Ecto neural progenitor cell (in vitro differentiated cells): ENCODE results near the gene GPR84.
"Not testable (repeated sequence)": the region's sequence is repeated elsewhere in the genome, so short reads cannot be mapped to it uniquely, and the experiment has no call there.

Experiments used
- DNase-seq: peaks from one replicate; pipeline ENCODE4 v3.0.0-alpha.2; 2018; ENCODE audit warnings: low spot score

Gene GPR84

GRCh38 chr12:54355104-54355815, 9.0 kb downstream of the GPR84 start:
- DNase-seq: peak; percentile 92

GRCh38 chr12:54354271-54354670, 10.0 kb downstream of the GPR84 start:
- DNase-seq: not testable (repeated sequence)

- peak; percentile 80 for DNase-seq
Measured at GRCh38 chr12:54352891-54353874, 11.1 kb downstream of the GPR84 start.

GRCh38 chr12:54352022-54352531, 12.2 kb downstream of the GPR84 start:
- DNase-seq: peak; percentile 90

GRCh38 chr12:54351341-54351740, 12.9 kb downstream of the GPR84 start:
- DNase-seq: no peak

GRCh38 chr12:54350743-54351142, 13.5 kb downstream of the GPR84 start:
- no peak for DNase-seq

GRCh38 chr12:54349679-54350078, 14.6 kb downstream of the GPR84 start:
- DNase-seq: no peak

- no peak for DNase-seq
Measured at GRCh38 chr12:54349036-54349435, 15.2 kb downstream of the GPR84 start.

- peak; percentile 84 for DNase-seq
Measured at GRCh38 chr12:54341378-54342300, 22.6 kb downstream of the GPR84 start.

- no peak for DNase-seq
Measured at GRCh38 chr12:54340846-54341245, 23.4 kb downstream of the GPR84 start.

- no peak for DNase-seq
Measured at GRCh38 chr12:54338698-54339296, 25.5 kb downstream of the GPR84 start.

- DNase-seq: no peak
Measured at GRCh38 chr12:54337854-54338650, 26.2 kb downstream of the GPR84 start.

GRCh38 chr12:54337280-54337842, 26.9 kb downstream of the GPR84 start:
- DNase-seq: no peak

- no peak for DNase-seq
Measured at GRCh38 chr12:54333420-54334034, 30.8 kb downstream of the GPR84 start.

- no peak for DNase-seq
Measured at GRCh38 chr12:54331461-54331860, 32.8 kb downstream of the GPR84 start.

GRCh38 chr12:54330442-54330841, 33.8 kb downstream of the GPR84 start:
- DNase-seq: no peak

- no peak for DNase-seq
Measured at GRCh38 chr12:54329759-54330158, 34.5 kb downstream of the GPR84 start.

GRCh38 chr12:54328595-54329337, 35.5 kb downstream of the GPR84 start:
- DNase-seq: no peak
